Measurements from ENCODE around the gene GSS.

Gene GSS

GRCh38 chr20:34931771-34932170, 23.8 kb downstream of the GSS start:
- Mint-ChIP-seq H3K27me3 (ENCODE audit: low read depth, poor library complexity) (no peaks in the 10 kb centered on the region), H3K27ac (no peak overlapping the region), H3K9me3 (no peaks in the 10 kb centered on the region), H3K4me3 (no peak overlapping the region), H3K36me3 (ENCODE audit: low read depth) (peaks cover 39% of the 10 kb centered on the region), H3K4me1 (no peaks in the 10 kb centered on the region)
- no peak for TF ChIP-seq CTCF (IDR thresholded peaks at IDR 0.05)
- DNase-seq: no peak

GRCh38 chr20:34928411-34928810, 27.2 kb downstream of the GSS start:
- H3K4me3 Mint-ChIP-seq: no peak overlapping the region

GRCh38 chr20:34927736-34928135, 27.9 kb downstream of the GSS start:
- H3K27ac Mint-ChIP-seq: no peak overlapping the region
- no peak overlapping the region for H3K4me3 Mint-ChIP-seq
- no peaks in the 10 kb centered on the region for H3K9me3 Mint-ChIP-seq
- H3K36me3 Mint-ChIP-seq (ENCODE audit: low read depth): peaks cover 19% of the 10 kb centered on the region
- no peaks in the 10 kb centered on the region for H3K27me3 Mint-ChIP-seq (ENCODE audit: low read depth, poor library complexity)
- no peak for TF ChIP-seq CTCF (IDR thresholded peaks at IDR 0.05)
- H3K4me1 Mint-ChIP-seq: no peaks in the 10 kb centered on the region
- no peak for DNase-seq

More at GRCh38 chr20:34928411-34928810, 27.2 kb downstream of the GSS start:
- Mint-ChIP-seq H3K27ac (no peak overlapping the region), H3K36me3 (ENCODE audit: low read depth) (peaks cover 24% of the 10 kb centered on the region), H3K27me3 (ENCODE audit: low read depth, poor library complexity) (no peaks in the 10 kb centered on the region), H3K4me1 (no peaks in the 10 kb centered on the region), H3K9me3 (no peaks in the 10 kb centered on the region)
- no peak for TF ChIP-seq CTCF (IDR thresholded peaks at IDR 0.05)
- DNase-seq: no peak

- H3K9me3 Mint-ChIP-seq: no peaks in the 10 kb centered on the region
- H3K27me3 Mint-ChIP-seq (ENCODE audit: low read depth, poor library complexity): no peaks in the 10 kb centered on the region
- peaks cover 19% of the 10 kb centered on the region for H3K36me3 Mint-ChIP-seq (ENCODE audit: low read depth)
- H3K4me1 Mint-ChIP-seq: no peaks in the 10 kb centered on the region
- TF ChIP-seq CTCF (IDR thresholded peaks at IDR 0.05): no peak
- DNase-seq: no peak
- H3K27ac Mint-ChIP-seq: no peak overlapping the region
- H3K4me3 Mint-ChIP-seq: no peak overlapping the region
Observed at GRCh38 chr20:34926581-34926980, 29.0 kb downstream of the GSS start.

GRCh38 chr20:34925981-34926380, 29.6 kb downstream of the GSS start:
- no peaks in the 10 kb centered on the region for H3K27me3 Mint-ChIP-seq (ENCODE audit: low read depth, poor library complexity)
- DNase-seq: no peak
- H3K4me1 Mint-ChIP-seq: no peaks in the 10 kb centered on the region
- no peak overlapping the region for H3K27ac Mint-ChIP-seq
- no peak overlapping the region for H3K4me3 Mint-ChIP-seq
- no peak for TF ChIP-seq CTCF (IDR thresholded peaks at IDR 0.05)
- peaks cover 18% of the 10 kb centered on the region for H3K36me3 Mint-ChIP-seq (ENCODE audit: low read depth)
- H3K9me3 Mint-ChIP-seq: no peaks in the 10 kb centered on the region

- no peak for DNase-seq
- Mint-ChIP-seq H3K36me3 (ENCODE audit: low read depth) (peaks cover 18% of the 10 kb centered on the region), H3K4me1 (no peaks in the 10 kb centered on the region), H3K27me3 (ENCODE audit: low read depth, poor library complexity) (no peaks in the 10 kb centered on the region), H3K27ac (no peak overlapping the region), H3K4me3 (no peak overlapping the region), H3K9me3 (no peaks in the 10 kb centered on the region)
- TF ChIP-seq CTCF (IDR thresholded peaks at IDR 0.05): no peak
Observed at GRCh38 chr20:34925341-34925740, 30.3 kb downstream of the GSS start.
